CD14-positive monocyte (primary cell): ENCODE measurements around the gene DBNDD2. TPM values are rescaled to one million over a fixed set of nuclear protein-coding genes. Genes with fewer than 3 reads are reported as not detected.

Experiments
- DNase-seq, 3 donors: peaks; one replicate each; pipeline ENCODE4 v3.0.0-alpha.2; 2011 to 2022
- H2AFZ ChIP-seq: 2 replicates; pipeline ENCODE4 v1.6.0; 2012; ENCODE audit warnings: mild to moderate bottlenecking, low read depth, low read length, inconsistent platforms; ENCODE audit not compliant: insufficient read depth, poor library complexity, severe bottlenecking
- H3K27ac ChIP-seq, 2 donors: 1 replicate in 1 of 2; 2 replicates in 1 of 2; pipeline ENCODE4 v1.5.1; 2012 to 2013; ENCODE audit warnings: low read length in 2 of 2, control low read depth in 1 of 2, inconsistent platforms in 1 of 2, low read depth in 1 of 2, mild to moderate bottlenecking in 1 of 2
- H3K27me3 ChIP-seq, 2 donors: one replicate each; pipeline versions ENCODE4 v1.6.0 to v1.6.1; 2011 to 2013; ENCODE audit warnings: low read length in 2 of 2; ENCODE audit not compliant: control insufficient read depth in 2 of 2, insufficient read depth in 2 of 2
- H3K36me3 ChIP-seq, 2 donors: replicated peaks in 1 of 2; 1 replicate in 1 of 2; 2 replicates in 1 of 2; pipeline versions ENCODE4 v1.5.1 to v1.6.1; 2012 to 2013; ENCODE audit warnings: low read length in 2 of 2, control low read depth in 1 of 2, inconsistent platforms in 1 of 2, mild to moderate bottlenecking in 1 of 2; ENCODE audit not compliant: insufficient read depth in 2 of 2, control insufficient read depth in 1 of 2
- H3K4me1 ChIP-seq, 2 donors: 1 replicate in 1 of 2; 2 replicates in 1 of 2; pipeline versions ENCODE4 v1.5.1 to v1.6.1; 2012 to 2013; ENCODE audit warnings: low read length in 2 of 2, control low read depth in 1 of 2, inconsistent platforms in 1 of 2, mild to moderate bottlenecking in 1 of 2, moderate library complexity in 1 of 2; ENCODE audit not compliant: insufficient read depth in 2 of 2, control insufficient read depth in 1 of 2
- H3K4me2 ChIP-seq: replicated peaks from 2 replicates; pipeline ENCODE3; 2012; ENCODE audit warnings: low read length, moderate library complexity, mild to moderate bottlenecking; ENCODE audit not compliant: poor library complexity, severe bottlenecking; ENCODE audit errors: extremely low read depth
- H3K4me3 ChIP-seq, 3 experiments: fragments of 200-600 bp in 1 of 3; sonication (generic) in 1 of 3; replicated peaks in 1 of 3; 1 replicate in 2 of 3; 2 replicates in 1 of 3; pipeline ENCODE4 v1.5.1; 2011 to 2013; ENCODE audit warnings: low read length in 3 of 3, mild to moderate bottlenecking in 3 of 3, control low read depth in 2 of 3, low read depth in 2 of 3, inconsistent platforms in 1 of 3, moderate library complexity in 1 of 3
- H3K79me2 ChIP-seq: 2 replicates; pipeline ENCODE4 v1.6.0; 2012; ENCODE audit warnings: mild to moderate bottlenecking, control low read depth, inconsistent platforms, low read length, moderate library complexity; ENCODE audit not compliant: insufficient read depth
- H3K9ac ChIP-seq: 2 replicates; pipeline ENCODE4 v1.6.0; 2017; ENCODE audit warnings: low read length, mild to moderate bottlenecking; ENCODE audit not compliant: insufficient read depth, poor library complexity, severe bottlenecking
- H3K9me3 ChIP-seq, 2 donors: replicated peaks in 1 of 2; 1 replicate in 1 of 2; 2 replicates in 1 of 2; pipeline versions ENCODE4 v1.5.1 to v1.6.1; 2012 to 2013; ENCODE audit warnings: low read length in 2 of 2, control low read depth in 1 of 2; ENCODE audit not compliant: control insufficient read depth in 1 of 2, insufficient read depth in 1 of 2
- H4K20me1 ChIP-seq: 2 replicates; pipeline ENCODE4 v1.6.0; 2012; ENCODE audit warnings: mild to moderate bottlenecking, low read length, control low read depth, moderate library complexity; ENCODE audit not compliant: insufficient read depth
- H3K27ac Mint-ChIP-seq, 7 donors: one replicate each; pipeline ENCODE4 v1.8.0; 2020; ENCODE audit warnings: mild to moderate bottlenecking in 7 of 7, mixed read lengths in 7 of 7, moderate library complexity in 6 of 7, inconsistent platforms in 2 of 7
- H3K27me3 Mint-ChIP-seq, 3 donors: one replicate each; pipeline ENCODE4 v1.8.0; 2021 to 2022; ENCODE audit warnings: low read depth in 3 of 3, mild to moderate bottlenecking in 3 of 3, mixed read lengths in 3 of 3, moderate library complexity in 3 of 3, inconsistent platforms in 1 of 3
- H3K36me3 Mint-ChIP-seq, 2 donors: one replicate each; pipeline ENCODE4 v1.8.0; 2020; ENCODE audit warnings: mixed read lengths in 2 of 2, inconsistent platforms in 1 of 2, mild to moderate bottlenecking in 1 of 2
- H3K4me1 Mint-ChIP-seq: one replicate; pipeline ENCODE4 v1.8.0; 2020; ENCODE audit warnings: mild to moderate bottlenecking, mixed read lengths
- H3K4me3 Mint-ChIP-seq, 2 donors: one replicate each; pipeline ENCODE4 v1.8.0; 2020; ENCODE audit warnings: mild to moderate bottlenecking in 2 of 2, mixed read lengths in 2 of 2, moderate library complexity in 1 of 2
- H3K9me3 Mint-ChIP-seq, 7 donors: one replicate each; pipeline ENCODE4 v1.8.0; 2020 to 2022; ENCODE audit warnings: mixed read lengths in 7 of 7, mild to moderate bottlenecking in 6 of 7, moderate library complexity in 6 of 7, inconsistent platforms in 2 of 7
- CTCF ChIP-seq: fragments of 200-600 bp; IDR thresholded peaks from one replicate; pipeline ENCODE4 v1.8.0; 2022; ENCODE audit warnings: antibody characterized with exemption, mild to moderate bottlenecking
- WGBS: methylation state at CpG from one replicate; pipeline ENCODE4 v1.1.5; 2013; ENCODE audit warnings: missing lambda C conversion rate; ENCODE audit not compliant: insufficient coverage; 5-methylcytosine and 5-hydroxymethylcytosine counted together
- intact Hi-C, 2 donors: fragments of 100-400 bp; cut with micrococcal nuclease; formaldehyde crosslinking; loops; one replicate each; pipeline versions ENCODE4 v1.15.0 to v1.15.1; 2023
- polyA plus RNA-seq, 3 donors: library from polyadenylated mRNA; depleted of rRNA in 1 of 3; unstranded in 2 of 3; stranded (reverse) in 1 of 3; fragments of 300-500 nt in 2 of 3; fragments of >200 nt in 1 of 3; fragmentation: Illumina TruSeq in 2 of 3; gene quantifications; 1 replicate in 2 of 3; 2 replicates in 1 of 3; pipeline ENCODE4 v1.2.3, GENCODE V29; 2012 to 2021

Gene DBNDD2
- polyA plus RNA-seq, 3 donors = 15.6 to 22.1 (median 21.9) TPM

GRCh38 chr20:45452238-45452637 is 44.1 kb downstream of the DBNDD2 start:
- Mint-ChIP-seq H3K27ac (peak overlapping the region in 2 of 7 donors; percentile 11 to 77), H3K4me3 (peak overlapping the region in 1 of 2 donors; percentile 72), H3K27me3 (peaks cover 3 to 8% (median 5%) of the 10 kb centered on the region in 3 donors), H3K36me3 (no peaks in the 10 kb centered on the region), H3K9me3 (no peaks in the 10 kb centered on the region), H3K4me1 (peaks cover 33% of the 10 kb centered on the region)
- Histone ChIP-seq H3K4me2 (peak overlapping the region; percentile 29), H4K20me1 (no peaks in the 10 kb centered on the region), H3K9ac (no peak overlapping the region), H3K27ac (no peak overlapping the region), H3K36me3 (no peaks in the 10 kb centered on the region), H3K79me2 (no peaks in the 10 kb centered on the region), H3K27me3 (no peaks in the 10 kb centered on the region), H3K9me3 (no peaks in the 10 kb centered on the region), H2AFZ (no peak overlapping the region), H3K4me3 (peak overlapping the region in 1 of 3 experiments; percentile 15), H3K4me1 (peaks cover 37 to 41% of the 10 kb centered on the region in 2 donors)
- DNase-seq = peak; percentile 10 to 58 (median 37)
- WGBS = no CpG with 5 or more reads among the region's 4 CpGs
- TF ChIP-seq CTCF = no peak
- intact Hi-C loops = loop anchor here in 1 of 2 donors (5.0 kb wide), 1 partner anchor 135 kb away; no protein-coding TSS in a partner anchor

- H3K27me3 ChIP-seq = no peaks in the 10 kb centered on the region
- H3K9me3 ChIP-seq = no peaks in the 10 kb centered on the region
- peak overlapping the region; percentile 36 for H3K4me2 ChIP-seq
- no peak overlapping the region for H3K9ac ChIP-seq
- H3K79me2 ChIP-seq = no peaks in the 10 kb centered on the region
- H2AFZ ChIP-seq = peak overlapping the region; percentile 25
- no peaks in the 10 kb centered on the region for H3K9me3 Mint-ChIP-seq
- no peaks in the 10 kb centered on the region for H3K36me3 ChIP-seq
- H3K27ac ChIP-seq = peak overlapping the region in 1 of 2 donors; percentile 18
- no peaks in the 10 kb centered on the region for H4K20me1 ChIP-seq
- peak overlapping the region in 1 of 2 donors; percentile 48 for H3K4me3 Mint-ChIP-seq
- peaks cover 1 to 6% (median 3%) of the 10 kb centered on the region in 3 donors for H3K27me3 Mint-ChIP-seq
- 94% methylated on average over 2 of the region's 4 CpGs for WGBS
- TF ChIP-seq CTCF = no peak
- intact Hi-C loops = loop anchor here in 1 of 2 donors (5.0 kb wide), 1 partner anchor 136 kb away; no protein-coding TSS in a partner anchor
- H3K4me3 ChIP-seq = peak overlapping the region in 1 of 3 experiments; percentile 15
- peaks cover 33% of the 10 kb centered on the region for H3K4me1 Mint-ChIP-seq
- H3K4me1 ChIP-seq = peaks cover 37 to 41% of the 10 kb centered on the region in 2 donors
- DNase-seq = peak; percentile 12 to 46 (median 45)
- H3K27ac Mint-ChIP-seq = peak overlapping the region in 4 of 7 donors; percentile 33 to 84 (median 64)
- H3K36me3 Mint-ChIP-seq = no peaks in the 10 kb centered on the region
These were observed 44.9 kb downstream of the DBNDD2 start for GRCh38 chr20:45452772-45453691.
